Measurements from ENCODE around the gene GPR132. TPM values are rescaled to one million over a fixed set of nuclear protein-coding genes. Genes with fewer than 3 reads are reported as not detected.

GPR132 gene
- total and polyA plus RNA-seq, 10 of the 15 experiments (the other 5 are each of a cell fraction or from before 2014, with no cell fraction given): 1.9 to 49.3 (median 20.4) TPM

DNA sequence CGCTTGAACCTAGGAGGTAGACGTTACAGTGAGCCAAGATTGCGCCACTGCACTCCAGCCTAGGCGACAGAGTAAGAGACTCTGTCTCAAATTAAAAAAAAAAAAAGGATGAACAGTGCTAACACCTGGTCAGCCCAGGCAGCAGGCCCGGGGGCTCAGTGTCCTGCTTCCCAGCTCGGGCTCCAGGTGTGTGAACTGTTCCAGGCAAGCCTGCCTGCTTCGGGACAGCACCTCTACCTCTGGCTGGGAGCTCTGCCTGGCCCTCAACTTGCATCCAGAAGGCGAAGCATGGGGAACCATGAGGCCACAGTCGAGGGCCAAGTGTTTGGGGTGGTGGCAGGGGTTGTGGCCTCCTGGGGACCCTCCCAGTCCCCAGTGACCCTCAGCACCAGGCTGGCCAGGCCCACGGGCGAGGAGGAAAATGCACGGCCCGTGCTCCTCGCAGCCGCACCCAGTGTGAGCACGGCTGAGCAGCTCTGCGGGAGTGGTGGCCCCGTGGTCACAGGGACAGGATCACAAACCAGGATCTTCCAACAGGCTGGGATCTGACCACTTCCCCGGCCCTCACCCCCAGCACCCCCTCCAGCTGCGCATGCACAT lies 59.8 kb downstream of the GPR132 start (continued):
- TF ChIP-seq CREB1 (IDR thresholded peaks at IDR 0.05; ENCODE audit: low read depth) (no peak), MEF2A (IDR thresholded peaks at IDR 0.05; ENCODE audit: insufficient read depth, low read depth, low read length) (no peak), GATAD2B (conservative IDR thresholded peaks at IDR 0.05; ENCODE audit: low read depth) (no peak)

Small RNA genes within 50 kb of the gene (small RNA-seq; reads per million reads assigned to genes)
- gene AL512356.2: not detected

Other genes starting within 250 kb of the GPR132 start
Only the 7 nearest of the 10 such genes appear.
- 32.1 and 43.2 TPM in 2 replicates for gene PLD4, start 140.6 kb downstream of the GPR132 start, total RNA-seq (2014; rRNA removed)
- 7.2 and 9.1 TPM in 2 replicates for gene PLD4, start 140.6 kb downstream of the GPR132 start, total RNA-seq (2014; rRNA removed; fragmentation: Illumina TruSeq; extraction: Trizol)
- gene PLD4, start 140.6 kb downstream of the GPR132 start, total RNA-seq (2021): 54.3 and 57.7 TPM in 2 replicates
- 0.04 and 0.20 TPM in 2 replicates for gene PLD4, start 140.6 kb downstream of the GPR132 start, polyA plus RNA-seq (2011; rRNA removed)
- 2.7 and 5.3 TPM in 2 replicates for gene PLD4, start 140.6 kb downstream of the GPR132 start, polyA plus RNA-seq (2014; fragmentation: Illumina TruSeq; extraction: Trizol)
- gene PLD4, start 140.6 kb downstream of the GPR132 start, polyA plus RNA-seq (2014; fragmentation: Nextera tagmentation; extraction: Ambion mirVana): under 1 TPM; 0.27 to 0.37 TPM
- gene PLD4, start 140.6 kb downstream of the GPR132 start, polyA plus RNA-seq (2014; rRNA removed): 36.3 and 46.7 TPM in 2 replicates
- 10 to 100 TPM; 10.6 to 13.0 TPM for gene PLD4, start 140.6 kb downstream of the GPR132 start, polyA plus RNA-seq (2016; fragmentation: Nextera tagmentation; extraction: Ambion mirVana)
- gene AHNAK2, start 87.1 kb downstream of the GPR132 start, total RNA-seq (2014; rRNA removed): not detected in 2 replicates
- not detected in 2 replicates for gene AHNAK2, start 87.1 kb downstream of the GPR132 start, total RNA-seq (2014; rRNA removed; fragmentation: Illumina TruSeq; extraction: Trizol)
- gene AHNAK2, start 87.1 kb downstream of the GPR132 start, total RNA-seq (2021): 0.03 and 0.10 TPM in 2 replicates
- gene AHNAK2, start 87.1 kb downstream of the GPR132 start, polyA plus RNA-seq (2011; rRNA removed): 0.03 TPM in 1 of 2 replicates, not detected in the other
- not detected in 2 replicates for gene AHNAK2, start 87.1 kb downstream of the GPR132 start, polyA plus RNA-seq (2014; fragmentation: Illumina TruSeq; extraction: Trizol)
- gene AHNAK2, start 87.1 kb downstream of the GPR132 start, polyA plus RNA-seq (2014; fragmentation: Nextera tagmentation; extraction: Ambion mirVana): not detected
- not detected in 2 replicates for gene AHNAK2, start 87.1 kb downstream of the GPR132 start, polyA plus RNA-seq (2014; rRNA removed)
- not detected for gene AHNAK2, start 87.1 kb downstream of the GPR132 start, polyA plus RNA-seq (2016; fragmentation: Nextera tagmentation; extraction: Ambion mirVana)
- 0.76 and 0.96 TPM in 2 replicates for gene CLBA1, start 79.6 kb downstream of the GPR132 start, total RNA-seq (2014; rRNA removed)
- 0.45 and 0.74 TPM in 2 replicates for gene CLBA1, start 79.6 kb downstream of the GPR132 start, total RNA-seq (2014; rRNA removed; fragmentation: Illumina TruSeq; extraction: Trizol)
- gene CLBA1, start 79.6 kb downstream of the GPR132 start, total RNA-seq (2021): 0.56 and 0.90 TPM in 2 replicates
- 0.38 and 0.59 TPM in 2 replicates for gene CLBA1, start 79.6 kb downstream of the GPR132 start, polyA plus RNA-seq (2011; rRNA removed)
- gene CLBA1, start 79.6 kb downstream of the GPR132 start, polyA plus RNA-seq (2014; fragmentation: Illumina TruSeq; extraction: Trizol): 0.24 and 0.62 TPM in 2 replicates
- under 1 TPM in 1 of 2 experiments, not detected in 1; 0.07 TPM for gene CLBA1, start 79.6 kb downstream of the GPR132 start, polyA plus RNA-seq (2014; fragmentation: Nextera tagmentation; extraction: Ambion mirVana)
- gene CLBA1, start 79.6 kb downstream of the GPR132 start, polyA plus RNA-seq (2014; rRNA removed): 0.72 and 1.1 TPM in 2 replicates
- 1 to 10 TPM in 1 of 2 experiments, under 1 TPM in 1; 0.62 to 1.1 TPM for gene CLBA1, start 79.6 kb downstream of the GPR132 start, polyA plus RNA-seq (2016; fragmentation: Nextera tagmentation; extraction: Ambion mirVana)
- 59.0 and 62.9 TPM in 2 replicates for gene CDCA4, start 44.3 kb downstream of the GPR132 start, total RNA-seq (2014; rRNA removed)
- gene CDCA4, start 44.3 kb downstream of the GPR132 start, total RNA-seq (2014; rRNA removed; fragmentation: Illumina TruSeq; extraction: Trizol): 28.7 and 30.1 TPM in 2 replicates
- 56.3 and 60.2 TPM in 2 replicates for gene CDCA4, start 44.3 kb downstream of the GPR132 start, total RNA-seq (2021)
- gene CDCA4, start 44.3 kb downstream of the GPR132 start, polyA plus RNA-seq (2011; rRNA removed): 35.4 and 48.5 TPM in 2 replicates
- gene CDCA4, start 44.3 kb downstream of the GPR132 start, polyA plus RNA-seq (2014; fragmentation: Illumina TruSeq; extraction: Trizol): 14.4 and 23.3 TPM in 2 replicates
- gene CDCA4, start 44.3 kb downstream of the GPR132 start, polyA plus RNA-seq (2014; fragmentation: Nextera tagmentation; extraction: Ambion mirVana): 10 to 100 TPM; 10.4 to 16.1 TPM
- 55.7 and 59.3 TPM in 2 replicates for gene CDCA4, start 44.3 kb downstream of the GPR132 start, polyA plus RNA-seq (2014; rRNA removed)
- gene CDCA4, start 44.3 kb downstream of the GPR132 start, polyA plus RNA-seq (2016; fragmentation: Nextera tagmentation; extraction: Ambion mirVana): 10 to 100 TPM; 61.7 to 64.0 TPM
- 0.06 TPM in 1 of 2 replicates, not detected in the other for gene JAG2, start 103.3 kb upstream of the GPR132 start, total RNA-seq (2014; rRNA removed)
- gene JAG2, start 103.3 kb upstream of the GPR132 start, total RNA-seq (2014; rRNA removed; fragmentation: Illumina TruSeq; extraction: Trizol): not detected in 2 replicates
- 0.10 and 0.19 TPM in 2 replicates for gene JAG2, start 103.3 kb upstream of the GPR132 start, total RNA-seq (2021)
- gene JAG2, start 103.3 kb upstream of the GPR132 start, polyA plus RNA-seq (2011; rRNA removed): 0.05 TPM in 1 of 2 replicates, not detected in the other
- not detected in 2 replicates for gene JAG2, start 103.3 kb upstream of the GPR132 start, polyA plus RNA-seq (2014; fragmentation: Illumina TruSeq; extraction: Trizol)
- gene JAG2, start 103.3 kb upstream of the GPR132 start, polyA plus RNA-seq (2014; fragmentation: Nextera tagmentation; extraction: Ambion mirVana): not detected
- gene JAG2, start 103.3 kb upstream of the GPR132 start, polyA plus RNA-seq (2014; rRNA removed): 0.09 and 0.14 TPM in 2 replicates
- gene JAG2, start 103.3 kb upstream of the GPR132 start, polyA plus RNA-seq (2016; fragmentation: Nextera tagmentation; extraction: Ambion mirVana): under 1 TPM in 1 of 2 experiments, not detected in 1; 0.04 TPM
- gene NUDT14, start 115.9 kb upstream of the GPR132 start, total RNA-seq (2014; rRNA removed): 4.3 and 5.0 TPM in 2 replicates
- 1.1 and 2.4 TPM in 2 replicates for gene NUDT14, start 115.9 kb upstream of the GPR132 start, total RNA-seq (2014; rRNA removed; fragmentation: Illumina TruSeq; extraction: Trizol)
- 5.4 and 6.4 TPM in 2 replicates for gene NUDT14, start 115.9 kb upstream of the GPR132 start, total RNA-seq (2021)
- 1.8 and 4.4 TPM in 2 replicates for gene NUDT14, start 115.9 kb upstream of the GPR132 start, polyA plus RNA-seq (2011; rRNA removed)
- 0.62 TPM in 1 of 2 replicates, not detected in the other for gene NUDT14, start 115.9 kb upstream of the GPR132 start, polyA plus RNA-seq (2014; fragmentation: Illumina TruSeq; extraction: Trizol)
- gene NUDT14, start 115.9 kb upstream of the GPR132 start, polyA plus RNA-seq (2014; fragmentation: Nextera tagmentation; extraction: Ambion mirVana): under 1 TPM in 1 of 2 experiments, not detected in 1; 0.86 TPM
- gene NUDT14, start 115.9 kb upstream of the GPR132 start, polyA plus RNA-seq (2014; rRNA removed): 5.3 and 6.2 TPM in 2 replicates
- gene NUDT14, start 115.9 kb upstream of the GPR132 start, polyA plus RNA-seq (2016; fragmentation: Nextera tagmentation; extraction: Ambion mirVana): 1 to 10 TPM; 4.0 to 6.8 TPM
- gene BTBD6, start 183.1 kb upstream of the GPR132 start, total RNA-seq (2014; rRNA removed): 33.4 and 36.0 TPM in 2 replicates
- 18.6 and 20.8 TPM in 2 replicates for gene BTBD6, start 183.1 kb upstream of the GPR132 start, total RNA-seq (2014; rRNA removed; fragmentation: Illumina TruSeq; extraction: Trizol)
- gene BTBD6, start 183.1 kb upstream of the GPR132 start, total RNA-seq (2021): 26.2 and 26.4 TPM in 2 replicates
- gene BTBD6, start 183.1 kb upstream of the GPR132 start, polyA plus RNA-seq (2011; rRNA removed): 8.4 and 13.8 TPM in 2 replicates
- gene BTBD6, start 183.1 kb upstream of the GPR132 start, polyA plus RNA-seq (2014; fragmentation: Illumina TruSeq; extraction: Trizol): 6.2 and 17.8 TPM in 2 replicates
- gene BTBD6, start 183.1 kb upstream of the GPR132 start, polyA plus RNA-seq (2014; fragmentation: Nextera tagmentation; extraction: Ambion mirVana): 1 to 10 TPM; 3.6 to 9.8 TPM
- 36.5 and 42.0 TPM in 2 replicates for gene BTBD6, start 183.1 kb upstream of the GPR132 start, polyA plus RNA-seq (2014; rRNA removed)
- gene BTBD6, start 183.1 kb upstream of the GPR132 start, polyA plus RNA-seq (2016; fragmentation: Nextera tagmentation; extraction: Ambion mirVana): 1 to 10 TPM; 1.4 to 2.1 TPM